HEK293 (cell line): ENCODE measurements around the gene PHLDB3.

Source experiments
- CTCF ChIA-PET: fragments of 350-600 bp; formaldehyde crosslinking; extraction: SDS; loops from one replicate; lab custom pipeline; 2021; ENCODE audit warnings: antibody characterized with exemption; lab: Yijun Ruan, JAX
- POLR2A ChIA-PET: fragments of 300-600 bp; formaldehyde crosslinking; extraction: SDS; loops from one replicate; lab custom pipeline; 2020; ENCODE audit warnings: antibody characterized with exemption, inconsistent platforms; lab: Yijun Ruan, JAX
- H3K27ac ChIP-seq: fragments of 200-500 bp; sonication (Bioruptor generic); 2 replicates; pipeline ENCODE4 v1.5.1; 2014; ENCODE audit warnings: low read depth, low read length, control low read depth, inconsistent platforms; ENCODE audit errors: extremely low read depth
- H3K36me3 ChIP-seq, 2 experiments: fragments of 200-500 bp in 1 of 2; sonication (Bioruptor generic) in 1 of 2; 1 replicate in 1 of 2; 2 replicates in 1 of 2; pipeline ENCODE4 v1.5.1; 2014 to 2017; ENCODE audit warnings: inconsistent platforms in 2 of 2, low read length in 2 of 2; ENCODE audit not compliant: control insufficient read depth in 2 of 2, insufficient read depth in 1 of 2
- H3K4me1 ChIP-seq: fragments of 200-500 bp; sonication (Bioruptor generic); 2 replicates; pipeline ENCODE4 v1.5.1; 2014; ENCODE audit warnings: mild to moderate bottlenecking, low read length, inconsistent platforms; ENCODE audit not compliant: control insufficient read depth, insufficient read depth
- H3K4me3 ChIP-seq: 2 replicates; pipeline ENCODE4 v1.5.1; 2011; ENCODE audit warnings: low read depth, mild to moderate bottlenecking, control low read depth, low read length, moderate library complexity
- H3K9me3 ChIP-seq: fragments of 200-500 bp; sonication (Bioruptor generic); 2 replicates; pipeline ENCODE4 v1.5.1; 2014; ENCODE audit warnings: low read depth, low read length, inconsistent platforms; ENCODE audit not compliant: control insufficient read depth, insufficient read depth
- HOXC10 ChIP-seq: sonication (generic); formaldehyde crosslinking; IDR thresholded peaks from 2 replicates; pipeline ENCODE4 v1.8.1; 2023; ENCODE audit warnings: mild to moderate bottlenecking, missing genetic modification reagents
- SP2 ChIP-seq: fragments of 450-650 bp; formaldehyde crosslinking; IDR thresholded peaks from 2 replicates; pipeline ENCODE4 v1.5.1; 2016; ENCODE audit warnings: missing biosample characterization, missing genetic modification characterization
- YY1 ChIP-seq: fragments of 450-650 bp; formaldehyde crosslinking; IDR thresholded peaks from 2 replicates; pipeline ENCODE4 v1.5.1; 2018; ENCODE audit warnings: missing biosample characterization, missing genetic modification characterization
- YY2 ChIP-seq: fragments of 450-650 bp; formaldehyde crosslinking; IDR thresholded peaks from 2 replicates; pipeline ENCODE4 v1.5.1; 2016; ENCODE audit warnings: missing biosample characterization, missing genetic modification characterization
- ZBTB17 ChIP-seq: fragments of 450-650 bp; formaldehyde crosslinking; IDR thresholded peaks from 2 replicates; pipeline ENCODE4 v1.5.1; 2016; ENCODE audit warnings: missing biosample characterization, missing genetic modification characterization
- ZNF114 ChIP-seq: fragments of 450-650 bp; formaldehyde crosslinking; IDR thresholded peaks from 2 replicates; pipeline ENCODE4 v1.5.0; 2017; ENCODE audit warnings: missing biosample characterization, missing genetic modification characterization
- ZNF121 ChIP-seq: fragments of 450-650 bp; formaldehyde crosslinking; IDR thresholded peaks from 2 replicates; pipeline ENCODE4 v1.5.1; 2016; ENCODE audit warnings: missing biosample characterization, missing genetic modification characterization
- ZNF239 ChIP-seq: fragments of 450-650 bp; formaldehyde crosslinking; IDR thresholded peaks from 2 replicates; pipeline ENCODE4 v1.5.1; 2016; ENCODE audit warnings: missing biosample characterization, missing genetic modification characterization
- ZNF24 ChIP-seq: fragments of 450-650 bp; formaldehyde crosslinking; IDR thresholded peaks from 2 replicates; pipeline ENCODE4 v1.5.1; 2016; ENCODE audit warnings: missing biosample characterization, missing genetic modification characterization
- ZNF248 ChIP-seq: fragments of 450-650 bp; formaldehyde crosslinking; IDR thresholded peaks from 2 replicates; pipeline ENCODE4 v1.5.1; 2017; ENCODE audit warnings: missing biosample characterization, missing genetic modification characterization
- ZNF274 ChIP-seq, 2 experiments: fragments of 200-500 bp in 1 of 2; fragments of 450-650 bp in 1 of 2; sonication (Bioruptor generic) in 1 of 2; formaldehyde crosslinking in 1 of 2; IDR thresholded peaks; 2 replicates each; pipeline versions ENCODE4 v1.5.1 to v1.6.1; 2014 to 2016; ENCODE audit warnings: borderline replicate concordance in 1 of 2, inconsistent platforms in 1 of 2, low read length in 1 of 2, missing biosample characterization in 1 of 2, missing genetic modification characterization in 1 of 2
- ZNF311 ChIP-seq: fragments of 450-650 bp; formaldehyde crosslinking; IDR thresholded peaks from 2 replicates; pipeline ENCODE4 v1.5.1; 2017; ENCODE audit warnings: missing biosample characterization, missing genetic modification characterization, borderline replicate concordance
- ZNF580 ChIP-seq: fragments of 450-650 bp; formaldehyde crosslinking; IDR thresholded peaks from 2 replicates; pipeline ENCODE4 v1.5.1; 2016; ENCODE audit warnings: missing biosample characterization, missing genetic modification characterization
- ZNF600 ChIP-seq: fragments of 450-650 bp; formaldehyde crosslinking; IDR thresholded peaks from 2 replicates; pipeline ENCODE4 v1.5.1; 2016; ENCODE audit warnings: missing biosample characterization, missing genetic modification characterization
- ZNF654 ChIP-seq: fragments of 450-650 bp; formaldehyde crosslinking; IDR thresholded peaks from 2 replicates; pipeline ENCODE4 v1.5.1; 2016; ENCODE audit warnings: low read depth, missing biosample characterization, missing genetic modification characterization
- ZNF660 ChIP-seq: fragments of 450-650 bp; IDR thresholded peaks from 2 replicates; pipeline ENCODE4 v1.5.1; 2018; ENCODE audit warnings: missing biosample characterization, mild to moderate bottlenecking, missing genetic modification characterization
- ZNF704 ChIP-seq: fragments of 450-650 bp; formaldehyde crosslinking; IDR thresholded peaks from 2 replicates; pipeline ENCODE4 v1.5.1; 2016; ENCODE audit warnings: missing biosample characterization, missing genetic modification characterization
- ZSCAN16 ChIP-seq: fragments of 450-650 bp; formaldehyde crosslinking; IDR thresholded peaks from 2 replicates; pipeline ENCODE4 v1.5.1; 2016; ENCODE audit warnings: missing biosample characterization, missing genetic modification characterization
- TF ChIP-seq, protein P1 (sequence below): fragments of 450-650 bp; formaldehyde crosslinking; IDR thresholded peaks from 2 replicates; pipeline ENCODE4 v1.5.1; 2016; ENCODE audit warnings: missing biosample characterization, missing genetic modification characterization, borderline replicate concordance
- TF ChIP-seq, protein P2 (sequence below): sonication (generic); formaldehyde crosslinking; IDR thresholded peaks from 2 replicates; pipeline ENCODE4 v1.8.1; 2022; ENCODE audit warnings: mild to moderate bottlenecking, moderate library complexity, missing genetic modification reagents
- TF ChIP-seq, protein P3 (sequence below): fragments of 450-650 bp; formaldehyde crosslinking; IDR thresholded peaks from 2 replicates; pipeline ENCODE4 v1.5.0; 2017; ENCODE audit warnings: missing biosample characterization, missing genetic modification characterization, borderline replicate concordance

The PHLDB3 gene

GRCh38 chr19:43433358-43433673 is 71.2 kb downstream of the PHLDB3 start (continued):
- TF ChIP-seq, protein P1, sequence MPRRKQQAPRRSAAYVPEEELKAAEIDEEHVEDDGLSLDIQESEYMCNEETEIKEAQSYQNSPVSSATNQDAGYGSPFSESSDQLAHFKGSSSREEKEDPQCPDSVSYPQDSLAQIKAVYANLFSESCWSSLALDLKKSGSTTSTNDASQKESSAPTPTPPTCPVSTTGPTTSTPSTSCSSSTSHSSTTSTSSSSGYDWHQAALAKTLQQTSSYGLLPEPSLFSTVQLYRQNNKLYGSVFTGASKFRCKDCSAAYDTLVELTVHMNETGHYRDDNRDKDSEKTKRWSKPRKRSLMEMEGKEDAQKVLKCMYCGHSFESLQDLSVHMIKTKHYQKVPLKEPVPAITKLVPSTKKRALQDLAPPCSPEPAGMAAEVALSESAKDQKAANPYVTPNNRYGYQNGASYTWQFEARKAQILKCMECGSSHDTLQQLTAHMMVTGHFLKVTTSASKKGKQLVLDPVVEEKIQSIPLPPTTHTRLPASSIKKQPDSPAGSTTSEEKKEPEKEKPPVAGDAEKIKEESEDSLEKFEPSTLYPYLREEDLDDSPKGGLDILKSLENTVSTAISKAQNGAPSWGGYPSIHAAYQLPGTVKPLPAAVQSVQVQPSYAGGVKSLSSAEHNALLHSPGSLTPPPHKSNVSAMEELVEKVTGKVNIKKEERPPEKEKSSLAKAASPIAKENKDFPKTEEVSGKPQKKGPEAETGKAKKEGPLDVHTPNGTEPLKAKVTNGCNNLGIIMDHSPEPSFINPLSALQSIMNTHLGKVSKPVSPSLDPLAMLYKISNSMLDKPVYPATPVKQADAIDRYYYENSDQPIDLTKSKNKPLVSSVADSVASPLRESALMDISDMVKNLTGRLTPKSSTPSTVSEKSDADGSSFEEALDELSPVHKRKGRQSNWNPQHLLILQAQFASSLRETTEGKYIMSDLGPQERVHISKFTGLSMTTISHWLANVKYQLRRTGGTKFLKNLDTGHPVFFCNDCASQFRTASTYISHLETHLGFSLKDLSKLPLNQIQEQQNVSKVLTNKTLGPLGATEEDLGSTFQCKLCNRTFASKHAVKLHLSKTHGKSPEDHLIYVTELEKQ (tag by site-specific recombination), result no peak
- no peak for TF ChIP-seq ZNF121 (tag by site-specific recombination)
- no peak for TF ChIP-seq ZNF248 (tag by site-specific recombination)
- TF ChIP-seq YY1 (tag by site-specific recombination), result no peak

GRCh38 chr19:43430976-43431375 is 73.6 kb downstream of the PHLDB3 start:
- Histone ChIP-seq H3K4me3 (no peak overlapping the region), H3K36me3 (0 out of 3 replicates have a peak, but pooled peaks cover 0 to 3% of the 10 kb centered on the region in 2 experiments), H3K9me3 (no peaks in the 10 kb centered on the region), H3K27ac (no peak overlapping the region), H3K4me1 (peaks cover 4% of the 10 kb centered on the region)
- CTCF ChIA-PET, result interaction anchor here (0.5 to 13.5 kb wide), 8 partner anchors 8 to 651 kb away, joined by 3 to 217 read pairs (median 7); no protein-coding TSS in a partner anchor
- POLR2A ChIA-PET, result no interaction called here
- TF ChIP-seq HOXC10 (CRISPR knock-in tag), result no peak
- TF ChIP-seq, protein P2, sequence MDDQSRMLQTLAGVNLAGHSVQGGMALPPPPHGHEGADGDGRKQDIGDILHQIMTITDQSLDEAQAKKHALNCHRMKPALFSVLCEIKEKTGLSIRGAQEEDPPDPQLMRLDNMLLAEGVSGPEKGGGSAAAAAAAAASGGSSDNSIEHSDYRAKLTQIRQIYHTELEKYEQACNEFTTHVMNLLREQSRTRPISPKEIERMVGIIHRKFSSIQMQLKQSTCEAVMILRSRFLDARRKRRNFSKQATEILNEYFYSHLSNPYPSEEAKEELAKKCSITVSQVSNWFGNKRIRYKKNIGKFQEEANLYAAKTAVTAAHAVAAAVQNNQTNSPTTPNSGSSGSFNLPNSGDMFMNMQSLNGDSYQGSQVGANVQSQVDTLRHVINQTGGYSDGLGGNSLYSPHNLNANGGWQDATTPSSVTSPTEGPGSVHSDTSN (CRISPR knock-in tag), result no peak
- no peak for TF ChIP-seq ZNF580
- TF ChIP-seq ZSCAN16 (tag by site-specific recombination), result no peak
- TF ChIP-seq ZNF24, result no peak
- no peak for TF ChIP-seq ZNF239 (tag by site-specific recombination)
- no peak for TF ChIP-seq ZNF274 (IDR thresholded peaks at IDR 0.05; ENCODE audit: low read length)
- TF ChIP-seq ZNF274 (tag by site-specific recombination; IDR thresholded peaks at IDR 0.05; ENCODE audit: borderline replicate concordance), result no peak
- no peak for TF ChIP-seq ZNF600 (tag by site-specific recombination)
- no peak for TF ChIP-seq ZNF660
- TF ChIP-seq YY2 (tag by site-specific recombination), result no peak
- no peak for TF ChIP-seq ZBTB17 (tag by site-specific recombination)
- no peak for TF ChIP-seq ZNF654
- TF ChIP-seq, protein P3, sequence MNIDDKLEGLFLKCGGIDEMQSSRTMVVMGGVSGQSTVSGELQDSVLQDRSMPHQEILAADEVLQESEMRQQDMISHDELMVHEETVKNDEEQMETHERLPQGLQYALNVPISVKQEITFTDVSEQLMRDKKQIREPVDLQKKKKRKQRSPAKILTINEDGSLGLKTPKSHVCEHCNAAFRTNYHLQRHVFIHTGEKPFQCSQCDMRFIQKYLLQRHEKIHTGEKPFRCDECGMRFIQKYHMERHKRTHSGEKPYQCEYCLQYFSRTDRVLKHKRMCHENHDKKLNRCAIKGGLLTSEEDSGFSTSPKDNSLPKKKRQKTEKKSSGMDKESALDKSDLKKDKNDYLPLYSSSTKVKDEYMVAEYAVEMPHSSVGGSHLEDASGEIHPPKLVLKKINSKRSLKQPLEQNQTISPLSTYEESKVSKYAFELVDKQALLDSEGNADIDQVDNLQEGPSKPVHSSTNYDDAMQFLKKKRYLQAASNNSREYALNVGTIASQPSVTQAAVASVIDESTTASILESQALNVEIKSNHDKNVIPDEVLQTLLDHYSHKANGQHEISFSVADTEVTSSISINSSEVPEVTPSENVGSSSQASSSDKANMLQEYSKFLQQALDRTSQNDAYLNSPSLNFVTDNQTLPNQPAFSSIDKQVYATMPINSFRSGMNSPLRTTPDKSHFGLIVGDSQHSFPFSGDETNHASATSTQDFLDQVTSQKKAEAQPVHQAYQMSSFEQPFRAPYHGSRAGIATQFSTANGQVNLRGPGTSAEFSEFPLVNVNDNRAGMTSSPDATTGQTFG (tag by site-specific recombination), result no peak
- no peak for TF ChIP-seq SP2
- TF ChIP-seq ZNF704 (tag by site-specific recombination), result no peak
- no peak for TF ChIP-seq ZNF114 (tag by site-specific recombination)
- TF ChIP-seq ZNF311 (tag by site-specific recombination), result no peak
